ENCODE measurements around the gene DZIP3. TPM values are rescaled to one million over a fixed set of nuclear protein-coding genes. Genes with fewer than 3 reads are reported as not detected.

DZIP3 gene
- total and polyA plus RNA-seq, 10 of the 15 experiments (the other 5 are each of a cell fraction or from before 2014, with no cell fraction given), result 4.3 to 15.6 (median 9.2) TPM

DNA sequence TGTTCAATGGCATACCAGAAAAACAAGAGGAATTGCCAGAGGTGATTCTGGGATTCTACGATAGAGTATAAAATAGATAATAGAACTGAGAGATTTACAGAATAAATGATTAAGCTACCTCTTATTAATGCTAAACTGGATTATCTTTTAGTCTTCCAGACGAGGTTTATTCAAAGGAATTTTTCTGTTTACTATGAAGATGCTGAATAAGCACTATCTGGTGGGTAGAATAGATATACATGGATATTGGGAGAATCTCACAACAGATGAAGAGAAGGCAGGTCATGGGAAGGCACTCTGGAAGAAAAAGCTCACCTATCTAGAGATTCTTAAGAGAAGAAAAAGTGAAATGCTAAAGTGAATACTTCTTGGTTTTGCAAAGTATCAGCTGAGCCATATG is 11.5 kb upstream of the DZIP3 start:
- ChIA-PET RAD21 (ENCODE audit: unreplicated experiment) (no interaction called here), POLR2A (interaction anchor here (0.6 to 1.2 kb wide), 2 partner anchors 10 to 12 kb away, joined by 3 to 5 read pairs; partner anchors contain the start of gene DZIP3), SMC1A (ENCODE audit: uncharacterized antibody, unreplicated experiment) (interaction anchor here (0.7 to 1.3 kb wide), 3 partner anchors 9 to 16 kb away, joined by 3 to 7 read pairs (median 4); partner anchors contain the start of genes CIP2A and DZIP3), CTCF (interaction anchor here (0.7 to 1.2 kb wide), 3 partner anchors 23 to 142 kb away, joined by 3 to 4 read pairs (median 4); no protein-coding TSS in a partner anchor)
- no peak overlapping the region for H2AFZ ChIP-seq (ENCODE audit: control insufficient read depth, low read depth, low read length)
- no peaks in the 10 kb centered on the region for H4K20me1 ChIP-seq (ENCODE audit: control insufficient read depth, insufficient read depth)
- no peak overlapping the region for H3K4me2 ChIP-seq (ENCODE audit: control insufficient read depth, insufficient read depth)
- no peak for DNase-seq (ENCODE audit: low read depth, low spot score)
- 97% methylated on average over 2 of the region's 2 CpGs for WGBS (ENCODE audit: insufficient coverage, insufficient replicate concordance, low lambda C conversion rate, missing lambda C conversion rate)
- BruUV-seq (replicated peaks), result no TSS peak
- H3K79me2 ChIP-seq (ENCODE audit: control insufficient read depth, insufficient read depth, low read length), result no peaks in the 10 kb centered on the region
- H3K4me1 ChIP-seq (ENCODE audit: control insufficient read depth, insufficient read depth, low read length), result no peaks in the 10 kb centered on the region; the same call in 1 of the 2 replicates
- intact Hi-C loops (cut with micrococcal nuclease; ENCODE audit: unreplicated experiment), result no loop called here
- FAIRE-seq, result no peak
- no peaks in the 10 kb centered on the region; the same call in 2 of the 3 replicates for H3K9me3 ChIP-seq (replicated peaks; ENCODE audit: control insufficient read depth, insufficient read depth, low read length)
- no peak overlapping the region for H3K27ac ChIP-seq (ENCODE audit: control insufficient read depth, insufficient read depth)
- no peaks in the 10 kb centered on the region for H3K27me3 ChIP-seq (replicated peaks in 1 of 2; ENCODE audit: control insufficient read depth in 2 of 2, insufficient read depth in 2 of 2, low read length in 1 of 2)
- no peak overlapping the region for H3K4me3 ChIP-seq
- no peak for ATAC-seq
- H3K9ac ChIP-seq (ENCODE audit: control insufficient read depth, insufficient read depth, low read length), result no peak overlapping the region
- in situ Hi-C loops (cut with MboI), result no loop called here
- peaks cover 5 to 11% of the 10 kb centered on the region in 2 experiments for H3K36me3 ChIP-seq (ENCODE audit: control insufficient read depth in 2 of 2, insufficient read depth in 2 of 2, low read length in 1 of 2)
- TF ChIP-seq ZNF274 (IDR thresholded peaks at IDR 0.05; ENCODE audit: insufficient read depth, insufficient read length) (no peak), POLR2AphosphoS5 (IDR thresholded peaks at IDR 0.05; ENCODE audit: low read length) (no peak), RFX5 (IDR thresholded peaks at IDR 0.05; ENCODE audit: low read depth, low read length) (no peak), ZNF622 (IDR thresholded peaks at IDR 0.05) (no peak), ETV6 (conservative IDR thresholded peaks at IDR 0.05 in 1 of 2, IDR thresholded peaks at IDR 0.05 in 1 of 2; ENCODE audit: borderline replicate concordance in 1 of 2, low read depth in 1 of 2) (no peak), STAT3 (IDR thresholded peaks at IDR 0.05; ENCODE audit: low read depth, low read length) (no peak), RAD21 (IDR thresholded peaks at IDR 0.05; ENCODE audit: insufficient read depth, low read depth, low read length) (no peak), IKZF1 (conservative IDR thresholded peaks at IDR 0.05) (no peak), ZSCAN29 (IDR thresholded peaks at IDR 0.05) (no peak), CHD1 (IDR thresholded peaks at IDR 0.05; ENCODE audit: low read depth, low read length) (no peak), YBX1 (IDR thresholded peaks at IDR 0.05) (no peak), HCFC1 (IDR thresholded peaks at IDR 0.05; ENCODE audit: low read length) (no peak), IRF4 (IDR thresholded peaks at IDR 0.05; ENCODE audit: low read depth, low read length) (no peak)
- TF ChIP-seq, protein P1, sequence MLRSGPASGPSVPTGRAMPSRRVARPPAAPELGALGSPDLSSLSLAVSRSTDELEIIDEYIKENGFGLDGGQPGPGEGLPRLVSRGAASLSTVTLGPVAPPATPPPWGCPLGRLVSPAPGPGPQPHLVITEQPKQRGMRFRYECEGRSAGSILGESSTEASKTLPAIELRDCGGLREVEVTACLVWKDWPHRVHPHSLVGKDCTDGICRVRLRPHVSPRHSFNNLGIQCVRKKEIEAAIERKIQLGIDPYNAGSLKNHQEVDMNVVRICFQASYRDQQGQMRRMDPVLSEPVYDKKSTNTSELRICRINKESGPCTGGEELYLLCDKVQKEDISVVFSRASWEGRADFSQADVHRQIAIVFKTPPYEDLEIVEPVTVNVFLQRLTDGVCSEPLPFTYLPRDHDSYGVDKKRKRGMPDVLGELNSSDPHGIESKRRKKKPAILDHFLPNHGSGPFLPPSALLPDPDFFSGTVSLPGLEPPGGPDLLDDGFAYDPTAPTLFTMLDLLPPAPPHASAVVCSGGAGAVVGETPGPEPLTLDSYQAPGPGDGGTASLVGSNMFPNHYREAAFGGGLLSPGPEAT (IDR thresholded peaks at IDR 0.05; ENCODE audit: low read depth), result no peak
- TF ChIP-seq, protein P2, sequence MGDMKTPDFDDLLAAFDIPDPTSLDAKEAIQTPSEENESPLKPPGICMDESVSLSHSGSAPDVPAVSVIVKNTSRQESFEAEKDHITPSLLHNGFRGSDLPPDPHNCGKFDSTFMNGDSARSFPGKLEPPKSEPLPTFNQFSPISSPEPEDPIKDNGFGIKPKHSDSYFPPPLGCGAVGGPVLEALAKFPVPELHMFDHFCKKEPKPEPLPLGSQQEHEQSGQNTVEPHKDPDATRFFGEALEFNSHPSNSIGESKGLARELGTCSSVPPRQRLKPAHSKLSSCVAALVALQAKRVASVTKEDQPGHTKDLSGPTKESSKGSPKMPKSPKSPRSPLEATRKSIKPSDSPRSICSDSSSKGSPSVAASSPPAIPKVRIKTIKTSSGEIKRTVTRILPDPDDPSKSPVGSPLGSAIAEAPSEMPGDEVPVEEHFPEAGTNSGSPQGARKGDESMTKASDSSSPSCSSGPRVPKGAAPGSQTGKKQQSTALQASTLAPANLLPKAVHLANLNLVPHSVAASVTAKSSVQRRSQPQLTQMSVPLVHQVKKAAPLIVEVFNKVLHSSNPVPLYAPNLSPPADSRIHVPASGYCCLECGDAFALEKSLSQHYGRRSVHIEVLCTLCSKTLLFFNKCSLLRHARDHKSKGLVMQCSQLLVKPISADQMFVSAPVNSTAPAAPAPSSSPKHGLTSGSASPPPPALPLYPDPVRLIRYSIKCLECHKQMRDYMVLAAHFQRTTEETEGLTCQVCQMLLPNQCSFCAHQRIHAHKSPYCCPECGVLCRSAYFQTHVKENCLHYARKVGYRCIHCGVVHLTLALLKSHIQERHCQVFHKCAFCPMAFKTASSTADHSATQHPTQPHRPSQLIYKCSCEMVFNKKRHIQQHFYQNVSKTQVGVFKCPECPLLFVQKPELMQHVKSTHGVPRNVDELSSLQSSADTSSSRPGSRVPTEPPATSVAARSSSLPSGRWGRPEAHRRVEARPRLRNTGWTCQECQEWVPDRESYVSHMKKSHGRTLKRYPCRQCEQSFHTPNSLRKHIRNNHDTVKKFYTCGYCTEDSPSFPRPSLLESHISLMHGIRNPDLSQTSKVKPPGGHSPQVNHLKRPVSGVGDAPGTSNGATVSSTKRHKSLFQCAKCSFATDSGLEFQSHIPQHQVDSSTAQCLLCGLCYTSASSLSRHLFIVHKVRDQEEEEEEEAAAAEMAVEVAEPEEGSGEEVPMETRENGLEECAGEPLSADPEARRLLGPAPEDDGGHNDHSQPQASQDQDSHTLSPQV (IDR thresholded peaks at IDR 0.05), result no peak
- TF ChIP-seq, protein P3, sequence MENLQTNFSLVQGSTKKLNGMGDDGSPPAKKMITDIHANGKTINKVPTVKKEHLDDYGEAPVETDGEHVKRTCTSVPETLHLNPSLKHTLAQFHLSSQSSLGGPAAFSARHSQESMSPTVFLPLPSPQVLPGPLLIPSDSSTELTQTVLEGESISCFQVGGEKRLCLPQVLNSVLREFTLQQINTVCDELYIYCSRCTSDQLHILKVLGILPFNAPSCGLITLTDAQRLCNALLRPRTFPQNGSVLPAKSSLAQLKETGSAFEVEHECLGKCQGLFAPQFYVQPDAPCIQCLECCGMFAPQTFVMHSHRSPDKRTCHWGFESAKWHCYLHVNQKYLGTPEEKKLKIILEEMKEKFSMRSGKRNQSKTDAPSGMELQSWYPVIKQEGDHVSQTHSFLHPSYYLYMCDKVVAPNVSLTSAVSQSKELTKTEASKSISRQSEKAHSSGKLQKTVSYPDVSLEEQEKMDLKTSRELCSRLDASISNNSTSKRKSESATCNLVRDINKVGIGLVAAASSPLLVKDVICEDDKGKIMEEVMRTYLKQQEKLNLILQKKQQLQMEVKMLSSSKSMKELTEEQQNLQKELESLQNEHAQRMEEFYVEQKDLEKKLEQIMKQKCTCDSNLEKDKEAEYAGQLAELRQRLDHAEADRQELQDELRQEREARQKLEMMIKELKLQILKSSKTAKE (IDR thresholded peaks at IDR 0.05; ENCODE audit: low read depth, poor library complexity, severe bottlenecking), result no peak
